Stimulated activated CD4-positive, alpha-beta T cell treated with anti-CD3 and anti-CD28 coated beads, Interleukin-2, amount 100 ng/mL, for 24 hours (primary cell): ENCODE data around the gene TLE3.

ENCODE experiments used
- DNase-seq, 2 donors: peaks; one replicate each; pipeline ENCODE4 v3.0.0-alpha.2; 2020

The TLE3 gene

DNA sequence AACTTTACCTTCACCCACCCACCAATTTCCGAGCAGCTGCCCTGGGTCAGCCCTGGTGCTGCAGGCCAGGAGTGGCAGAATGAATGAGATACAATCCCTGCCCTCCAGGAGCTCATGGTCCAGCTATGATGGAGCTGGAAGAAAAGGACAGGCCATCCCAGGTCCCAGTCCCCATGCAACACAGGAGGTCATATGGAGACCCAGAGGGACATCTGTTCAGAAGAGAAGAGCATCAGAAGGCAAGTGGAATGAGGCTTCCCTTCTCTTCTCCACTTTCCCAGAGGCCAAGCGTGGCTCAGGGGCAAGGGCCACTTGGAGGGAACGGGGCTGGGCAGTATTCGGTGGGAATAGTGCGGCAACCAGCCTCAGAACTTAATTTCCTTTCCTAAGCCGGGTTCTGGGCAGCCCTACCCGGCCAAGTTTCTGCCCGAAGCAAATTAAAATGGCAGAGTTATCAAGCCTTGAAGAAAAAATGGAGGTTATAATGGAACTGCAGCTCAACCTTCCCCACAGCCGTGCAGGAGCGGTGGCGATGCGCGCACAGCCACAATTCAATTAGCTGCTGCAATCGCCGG is 35.9 kb downstream of the TLE3 start:
- no peak for DNase-seq

DNA sequence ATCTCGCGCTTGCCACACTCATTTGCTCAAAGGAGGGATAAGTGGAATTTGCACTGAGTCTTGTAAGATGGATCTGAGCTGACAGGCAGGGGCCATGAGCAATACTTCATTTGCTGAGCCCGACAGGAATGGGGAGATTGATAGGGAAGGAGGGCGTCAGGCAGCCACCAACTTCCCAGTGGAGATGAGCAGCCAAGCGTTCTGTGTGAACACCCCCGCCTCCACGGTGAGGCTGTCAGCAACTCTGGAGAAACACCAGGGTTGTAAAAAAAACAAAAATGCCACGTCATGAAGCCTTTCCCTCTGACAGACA is 36.8 kb downstream of the TLE3 start:
- DNase-seq, result no peak

DNA sequence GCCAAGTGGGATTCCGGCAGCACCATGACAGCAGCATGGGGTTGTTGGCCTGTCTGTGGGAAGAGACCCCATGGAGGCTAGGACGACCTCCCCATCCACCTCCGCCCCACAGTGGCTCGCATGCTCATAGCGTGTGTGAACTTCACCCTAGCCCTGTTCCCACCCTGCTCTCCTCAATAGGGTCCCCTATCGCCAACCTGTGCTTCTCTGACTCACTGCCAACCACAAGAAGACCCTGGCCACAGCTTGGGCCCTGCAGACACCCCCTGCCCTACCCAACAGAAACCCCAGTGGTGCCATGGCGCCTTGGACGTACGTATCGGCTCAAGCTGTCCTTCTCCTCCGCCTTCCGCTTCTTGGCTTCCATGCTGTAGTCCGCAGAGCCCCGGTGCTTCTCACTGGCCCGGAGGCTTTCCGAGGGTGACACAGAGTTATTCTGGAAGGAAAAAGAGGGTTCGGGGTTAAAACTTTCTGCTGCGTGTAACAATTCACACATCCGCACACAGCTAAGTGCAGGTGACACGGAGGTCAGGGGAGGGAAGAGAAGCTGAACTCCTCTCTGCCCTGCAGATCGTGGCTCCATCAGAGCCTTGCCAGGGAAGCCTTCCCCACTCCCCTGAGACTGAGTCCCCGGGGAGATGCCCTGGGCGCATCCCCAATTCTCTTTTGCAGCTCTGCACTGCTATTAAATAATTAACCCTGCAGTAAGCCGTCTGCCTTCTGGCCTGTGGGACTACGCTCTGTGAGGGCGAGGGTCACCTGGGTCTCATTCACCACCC is 37.3 kb downstream of the TLE3 start:
- DNase-seq, result no peak

DNA sequence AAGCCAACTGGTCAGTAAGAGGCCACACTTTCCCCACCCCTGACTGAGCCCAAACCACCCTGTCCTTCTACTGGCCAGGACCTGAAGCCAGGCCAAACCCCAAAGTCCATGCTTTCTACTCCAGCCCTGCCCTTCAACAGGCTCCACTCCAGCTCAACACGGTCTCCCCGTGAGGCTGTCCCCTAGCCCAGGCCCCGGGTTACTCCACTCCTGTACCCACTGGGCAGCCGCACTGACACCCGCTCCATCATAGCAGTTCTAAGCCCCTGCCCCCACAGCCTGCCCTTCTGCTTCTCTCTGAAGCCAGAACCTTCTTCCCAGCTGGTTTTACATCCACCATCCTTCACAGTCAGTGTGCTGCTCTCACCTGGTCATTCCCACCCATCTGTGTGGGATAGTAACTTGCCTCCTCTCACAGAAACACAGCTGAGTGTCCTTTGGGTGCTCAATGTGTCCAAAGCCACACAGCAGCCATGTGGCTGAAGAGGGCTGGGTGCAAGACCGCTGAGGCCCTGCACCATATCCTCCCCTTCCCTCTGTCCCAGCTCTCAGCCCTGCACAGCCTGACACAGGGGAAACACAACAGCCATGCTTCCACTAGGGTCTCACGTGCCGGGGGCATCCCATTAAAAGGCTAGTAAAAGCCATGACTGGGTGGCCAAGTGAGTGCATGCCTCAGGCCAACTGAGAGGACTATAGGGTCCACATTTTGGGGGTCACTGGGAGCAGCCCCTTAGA is 38.1 kb downstream of the TLE3 start:
- no peak for DNase-seq

DNA sequence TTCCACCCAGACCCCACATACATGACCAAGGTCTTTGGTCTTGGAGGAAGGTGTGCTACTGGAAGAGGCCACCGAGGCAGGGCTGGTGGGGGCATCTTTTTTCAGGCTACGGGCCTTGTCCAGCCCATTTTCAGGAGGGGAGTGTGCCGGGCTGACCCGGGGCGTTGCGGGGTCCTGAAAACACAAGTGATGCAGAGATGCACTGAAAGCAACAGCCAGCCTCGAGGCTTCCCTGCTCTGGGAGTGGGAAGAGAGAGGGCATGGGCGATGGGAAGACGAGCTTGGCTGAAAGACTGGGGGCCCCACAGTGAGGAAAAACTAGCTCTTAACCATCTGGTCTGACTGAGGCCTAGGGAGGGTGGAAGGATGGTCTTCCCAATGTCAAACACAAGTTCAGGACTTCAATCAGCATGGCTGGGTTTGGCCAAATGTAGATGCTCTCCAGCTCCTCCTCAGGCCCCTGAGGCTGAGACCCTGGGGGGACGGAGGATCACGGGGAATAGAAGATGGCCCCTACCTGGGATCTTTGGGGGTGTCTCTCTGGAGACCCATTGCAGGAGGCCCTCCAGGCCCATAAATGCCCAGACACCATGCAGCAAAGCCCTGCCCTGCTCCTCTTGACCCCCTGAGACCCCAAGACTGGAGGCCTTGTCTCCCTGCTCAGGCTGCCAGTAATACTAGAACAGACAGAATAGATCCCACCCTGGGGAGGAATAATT is 38.9 kb downstream of the TLE3 start:
- no peak for DNase-seq

DNA sequence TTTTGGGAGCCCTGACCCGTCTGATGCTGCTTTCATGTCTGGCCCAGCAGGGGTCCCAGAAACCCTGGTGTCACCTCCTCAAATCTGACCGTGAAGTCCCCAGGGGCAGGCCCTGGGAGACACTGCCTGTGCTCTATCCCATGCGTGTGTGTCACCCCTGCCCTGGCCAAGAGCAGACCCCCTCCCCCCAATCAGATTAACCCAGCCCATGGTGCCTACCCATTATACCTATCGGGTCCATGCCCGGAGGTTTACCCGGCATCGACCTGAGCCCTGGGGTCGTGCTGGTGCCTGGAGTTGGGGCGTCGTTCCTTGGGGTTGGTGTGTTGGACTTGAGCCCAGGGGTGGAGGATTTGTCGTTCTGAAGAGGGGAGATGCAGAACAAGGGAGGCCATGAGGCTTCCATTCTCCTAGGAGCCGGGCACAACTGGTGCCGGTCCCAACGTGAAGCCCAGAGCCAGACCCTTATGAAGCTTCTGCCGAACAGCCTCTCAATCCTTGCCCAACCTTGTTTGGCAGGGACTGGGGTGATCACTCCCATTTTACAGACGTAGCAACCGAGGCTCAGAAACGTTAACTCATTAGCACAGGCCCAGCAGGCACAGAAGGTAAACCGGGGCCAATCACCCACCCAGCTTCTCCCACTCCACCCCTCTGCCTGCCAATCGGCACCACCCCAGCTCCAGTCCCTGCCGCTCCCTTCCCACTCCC is 39.6 kb downstream of the TLE3 start:
- no peak for DNase-seq

DNA sequence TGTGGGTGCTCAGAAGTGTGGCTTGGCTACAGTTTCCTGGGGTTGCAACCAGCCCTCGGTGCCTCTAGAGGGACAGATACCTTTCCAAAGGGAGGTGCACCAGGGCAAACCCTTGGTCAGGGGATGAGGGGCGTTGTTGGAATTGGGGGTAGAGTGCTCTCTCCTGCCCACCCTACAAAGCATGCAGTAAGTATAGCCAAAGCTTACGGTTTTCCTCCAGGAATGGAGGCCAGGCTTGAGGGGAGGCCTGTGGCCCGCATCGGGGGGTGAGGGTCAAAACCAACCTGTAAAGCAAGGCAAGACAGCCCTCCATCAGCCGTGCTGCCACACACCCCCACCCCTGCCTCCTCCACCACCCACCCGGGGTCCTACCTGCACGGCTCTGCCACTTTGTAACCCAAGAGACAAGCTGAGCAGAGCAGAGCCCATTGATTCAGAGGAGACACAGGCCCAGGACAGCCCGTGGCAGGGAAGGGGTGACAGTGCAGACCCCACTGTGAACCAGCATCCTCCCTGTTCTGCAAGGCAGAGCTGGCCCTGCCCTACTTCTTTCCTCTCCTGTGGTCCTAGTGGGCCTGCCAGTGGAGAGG is 41.5 kb downstream of the TLE3 start:
- DNase-seq, result no peak

DNA sequence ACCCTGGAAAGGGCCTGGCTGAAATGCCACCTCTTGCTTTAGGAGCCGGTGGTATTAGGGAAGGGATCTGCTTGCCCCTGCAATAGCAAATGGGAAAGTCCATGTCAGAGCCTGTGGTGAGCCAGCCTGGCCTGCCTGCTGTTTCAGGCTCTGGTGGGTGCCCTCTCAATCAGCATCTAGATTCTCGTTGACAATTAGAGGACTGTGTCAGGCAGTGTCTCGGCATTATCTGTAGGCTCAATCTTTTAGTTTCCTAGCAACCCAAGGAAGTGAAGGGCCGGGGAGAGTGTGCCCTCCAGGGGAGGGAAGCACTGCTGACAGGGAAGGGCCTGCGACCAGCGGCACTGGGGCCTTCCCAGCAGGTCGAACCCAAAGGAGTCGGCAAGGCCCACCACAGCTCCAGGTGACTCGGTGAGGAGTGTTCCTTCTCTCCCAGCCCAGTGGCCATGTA is 42.1 kb downstream of the TLE3 start:
- DNase-seq, result no peak

DNA sequence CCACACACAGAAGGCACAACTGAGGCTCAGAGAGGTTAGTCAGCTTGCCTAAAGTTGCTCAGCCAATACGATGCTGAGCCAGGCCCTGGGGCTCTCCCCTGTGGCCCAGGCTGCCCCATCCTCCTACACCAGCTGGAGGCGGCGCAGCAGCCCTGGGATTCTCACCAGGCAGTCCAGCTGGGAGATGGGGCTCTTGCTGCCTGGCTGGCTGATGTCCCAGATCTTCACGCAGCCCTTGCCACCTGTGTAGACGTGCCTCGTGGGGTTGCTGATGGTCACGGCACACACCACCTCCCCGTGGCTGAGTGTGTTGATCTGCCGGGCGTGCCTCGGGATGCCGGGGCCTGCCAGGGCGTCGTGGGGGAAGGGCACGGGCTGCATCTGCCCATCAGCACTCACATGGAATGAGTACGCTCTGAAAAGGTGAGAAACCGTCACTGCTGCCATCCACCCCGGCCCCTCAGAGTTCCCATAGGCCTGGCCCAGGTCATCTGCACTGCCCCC is 42.8 kb downstream of the TLE3 start:
- DNase-seq, result no peak

DNA sequence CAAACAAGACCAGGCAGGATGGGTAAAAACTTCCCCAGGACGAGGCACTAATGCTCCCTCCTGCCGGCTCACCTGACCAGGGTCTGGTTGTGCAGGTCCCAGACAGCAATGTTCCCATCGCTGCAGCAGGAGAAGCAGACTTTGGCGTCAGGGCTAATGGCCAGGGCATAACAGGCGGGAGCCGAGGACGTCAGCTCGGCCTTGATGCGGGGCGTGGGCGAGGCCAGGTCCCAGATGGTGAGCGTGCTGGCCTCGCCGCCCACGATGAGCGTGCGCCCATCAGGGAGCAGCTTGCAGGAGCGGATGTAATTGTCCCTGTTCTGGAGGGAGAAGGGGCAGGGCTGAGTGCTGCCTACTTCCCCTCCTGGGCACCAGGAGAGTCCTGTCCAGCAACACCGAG is 43.4 kb downstream of the TLE3 start:
- no peak for DNase-seq

DNA sequence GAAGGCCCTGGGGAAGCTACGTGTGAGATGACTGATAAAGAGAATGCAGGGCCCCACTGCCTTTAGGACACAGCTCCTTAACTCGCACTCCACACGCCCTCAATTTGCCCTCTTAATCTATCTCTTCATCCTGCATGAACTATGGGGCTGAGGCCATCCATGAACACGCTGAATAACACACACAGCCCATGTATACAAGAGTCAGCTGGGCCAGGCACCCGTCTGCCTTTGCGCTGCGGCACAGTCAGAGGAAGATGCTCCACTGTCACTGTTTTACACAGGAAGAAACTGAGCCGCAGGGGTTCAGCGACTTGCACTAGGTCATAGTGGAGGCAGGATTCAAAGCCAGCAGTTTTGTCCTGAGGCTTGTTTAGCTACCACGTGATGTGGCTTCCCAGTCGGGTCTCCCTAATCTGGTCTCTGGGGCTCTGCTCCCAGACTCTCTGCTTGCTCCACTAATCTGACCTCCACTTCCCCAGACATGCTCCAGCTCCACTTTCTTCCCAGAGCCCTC is 43.9 kb downstream of the TLE3 start:
- DNase-seq, result no peak

DNA sequence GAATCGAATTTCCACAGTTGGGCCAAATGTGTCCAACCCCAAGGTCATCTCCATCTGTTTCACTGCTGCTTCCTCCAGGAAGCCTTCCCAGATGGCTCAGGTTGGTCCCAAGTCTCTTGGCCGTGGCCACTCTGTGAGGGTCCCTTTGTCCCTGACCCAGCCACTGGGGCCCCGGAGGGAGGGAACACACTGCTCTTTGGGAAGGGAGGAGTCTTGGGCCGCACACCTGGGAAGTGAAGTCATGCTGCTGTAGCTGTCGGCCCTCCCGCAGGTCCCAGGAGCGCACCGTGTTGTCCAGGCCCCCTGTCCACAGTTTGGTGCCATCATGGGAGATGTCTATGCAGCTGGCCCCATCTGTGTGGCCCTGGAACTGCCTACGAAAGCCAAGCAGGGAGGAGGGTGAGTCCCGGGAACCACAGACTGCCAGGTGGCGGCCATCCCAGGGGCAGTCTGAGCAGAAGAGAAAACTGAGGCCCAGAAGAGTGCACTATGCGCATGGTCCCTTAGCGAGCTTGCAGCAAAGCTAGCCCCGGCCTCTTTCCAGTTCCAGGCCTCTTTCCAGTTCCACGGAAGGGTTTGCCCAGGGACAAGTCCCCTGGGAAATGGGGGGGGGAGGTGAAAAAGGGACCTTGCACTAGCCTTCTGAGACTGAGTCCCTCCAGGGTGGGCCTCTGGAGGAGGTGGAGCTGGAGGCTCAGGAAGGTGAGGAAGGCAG is 44.6 kb downstream of the TLE3 start:
- DNase-seq, result no peak

DNA sequence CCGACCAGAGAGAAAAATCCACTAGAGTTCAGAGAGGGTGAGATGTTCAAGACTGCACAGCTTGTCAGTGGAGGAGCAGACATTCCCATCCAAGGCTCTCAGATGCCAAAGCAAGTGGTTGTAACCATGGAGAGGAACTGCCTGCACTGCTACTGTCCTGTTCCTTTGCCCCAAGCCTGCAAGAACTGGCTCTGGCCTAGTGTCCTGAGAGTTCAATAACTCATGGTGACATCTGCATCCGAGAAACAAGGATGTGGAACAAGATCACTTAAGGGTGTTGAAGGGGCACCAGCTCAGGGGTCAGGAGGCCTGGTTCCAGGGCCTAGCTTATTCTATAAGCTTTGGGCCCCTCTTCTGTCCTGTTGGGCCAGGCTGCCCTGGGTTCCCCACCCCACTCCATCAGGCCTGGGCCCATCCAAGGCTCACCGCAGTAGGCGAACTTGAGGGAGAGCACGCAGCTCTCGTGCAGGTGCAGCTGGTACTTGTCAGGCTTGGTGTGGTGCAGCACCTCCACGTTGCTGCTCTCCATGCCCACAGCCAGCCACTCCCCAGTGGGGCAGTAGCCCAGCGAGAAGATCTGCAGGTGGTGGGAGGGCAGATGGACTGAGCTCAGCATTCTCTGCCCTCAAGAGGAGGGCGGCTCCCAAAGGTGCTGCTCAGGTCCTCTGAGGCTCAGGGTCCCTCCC is 45.6 kb downstream of the TLE3 start:
- no peak for DNase-seq

DNA sequence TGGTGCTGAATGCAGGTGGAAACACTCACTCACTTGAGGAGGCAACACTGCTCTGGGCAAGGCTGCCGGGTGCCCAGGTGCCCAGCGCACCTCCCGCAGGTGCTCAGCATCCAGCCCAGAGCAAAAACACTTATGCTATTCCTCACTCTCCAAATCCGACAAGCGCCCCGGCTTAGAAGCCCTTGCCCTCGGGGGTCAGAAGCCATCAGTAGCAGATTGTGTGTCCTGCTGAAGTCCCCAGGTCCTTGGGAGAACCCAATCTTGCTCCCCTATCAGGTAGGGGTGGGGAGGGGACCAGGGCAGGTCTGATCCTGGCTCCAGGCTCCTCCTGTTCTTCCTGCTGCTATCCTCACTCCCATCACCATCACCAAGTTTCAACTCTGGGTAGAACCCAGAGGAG is 46.7 kb downstream of the TLE3 start:
- no peak for DNase-seq

DNA sequence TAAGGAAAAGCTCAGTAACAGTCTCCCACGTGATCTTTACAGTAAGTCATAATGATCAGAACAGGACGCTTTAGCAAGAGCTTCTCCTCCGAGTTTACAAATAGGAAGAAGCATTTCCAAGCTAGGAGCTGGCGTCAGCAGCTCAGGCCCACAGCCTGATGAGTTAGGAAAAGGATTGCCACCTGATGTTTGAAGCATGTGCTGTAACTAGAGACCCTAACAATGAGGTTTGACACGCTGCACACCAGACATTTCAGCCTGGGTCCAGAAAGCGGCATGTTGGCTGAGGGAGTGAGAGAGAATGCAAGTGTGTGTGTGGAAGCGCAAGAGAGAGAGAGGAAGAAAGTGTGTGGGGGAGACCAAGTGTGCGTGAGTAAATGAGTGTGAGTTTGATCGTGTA is 47.3 kb downstream of the TLE3 start:
- no peak for DNase-seq

DNA sequence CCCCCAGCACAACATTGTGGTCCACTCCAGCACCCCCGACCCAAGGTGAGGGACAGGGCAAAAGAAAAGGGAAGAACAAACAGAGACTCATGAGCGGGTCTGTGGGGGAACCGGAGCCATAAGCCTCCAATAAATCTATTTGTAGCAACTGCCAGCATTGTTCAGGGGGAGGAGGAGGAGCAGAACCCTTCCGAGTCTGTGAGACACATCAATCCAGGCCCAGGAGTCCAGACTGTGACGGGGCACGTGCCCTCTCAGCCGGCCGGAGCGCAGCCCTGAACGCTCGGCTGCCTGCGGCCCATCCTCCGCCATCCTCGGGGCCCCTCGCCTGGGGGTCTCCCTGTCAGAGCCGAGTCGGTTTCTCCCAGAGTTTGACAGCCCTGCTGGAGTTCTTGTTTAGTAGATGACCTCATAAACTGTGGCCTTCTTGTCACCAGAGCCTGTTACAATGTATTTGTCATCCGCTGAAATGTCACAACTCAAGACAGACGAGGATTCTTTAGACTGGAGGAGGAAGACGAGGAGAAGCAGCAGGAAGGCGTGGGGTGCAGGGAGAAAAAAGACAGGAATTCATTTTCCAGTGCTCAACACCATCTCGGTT is 47.9 kb downstream of the TLE3 start:
- no peak for DNase-seq

DNA sequence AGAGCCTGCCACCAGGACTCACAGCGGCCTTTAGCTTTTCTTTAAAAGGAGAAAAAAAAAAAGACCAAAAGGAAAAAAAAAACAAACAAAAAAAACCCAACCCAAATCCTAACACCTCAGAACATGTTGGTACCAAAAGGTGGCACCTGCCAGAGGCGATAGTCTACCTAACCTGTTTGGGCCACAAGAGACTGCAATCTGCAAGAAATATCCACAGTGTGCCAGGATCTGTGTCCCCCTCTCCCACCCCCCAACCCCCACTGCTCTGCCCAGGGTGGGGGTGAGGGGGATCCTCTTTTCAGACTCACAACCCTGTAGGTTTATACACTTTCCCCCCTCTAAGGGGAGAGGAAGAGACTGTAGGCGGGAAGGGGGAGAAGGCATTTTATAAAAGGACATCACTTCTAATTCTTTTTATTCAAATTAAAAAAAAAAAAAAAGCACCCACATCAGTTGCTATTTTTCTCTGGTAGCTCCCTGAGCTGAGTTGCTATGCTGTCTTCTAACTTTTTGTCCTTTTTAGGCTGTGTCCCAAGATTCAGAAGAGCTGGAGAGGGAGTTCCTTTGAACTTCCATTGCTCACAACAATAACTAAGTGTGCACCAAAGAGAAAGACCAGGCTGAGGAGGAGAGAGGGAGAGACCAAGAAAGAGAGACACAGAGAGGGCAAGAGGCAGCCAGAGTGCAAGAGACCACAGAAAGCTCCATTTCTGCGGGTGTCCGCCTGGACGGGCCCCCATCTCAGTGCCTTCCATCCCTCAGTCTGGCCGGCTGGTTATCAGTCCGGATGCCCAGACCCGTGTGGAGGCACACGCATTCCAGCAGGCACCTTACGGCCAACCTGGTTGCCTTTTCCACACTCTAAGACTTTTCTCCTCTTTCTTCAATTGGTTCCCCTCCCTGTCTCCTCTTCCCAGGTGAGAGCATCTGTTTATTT is 48.9 kb downstream of the TLE3 start:
- no peak for DNase-seq

DNA sequence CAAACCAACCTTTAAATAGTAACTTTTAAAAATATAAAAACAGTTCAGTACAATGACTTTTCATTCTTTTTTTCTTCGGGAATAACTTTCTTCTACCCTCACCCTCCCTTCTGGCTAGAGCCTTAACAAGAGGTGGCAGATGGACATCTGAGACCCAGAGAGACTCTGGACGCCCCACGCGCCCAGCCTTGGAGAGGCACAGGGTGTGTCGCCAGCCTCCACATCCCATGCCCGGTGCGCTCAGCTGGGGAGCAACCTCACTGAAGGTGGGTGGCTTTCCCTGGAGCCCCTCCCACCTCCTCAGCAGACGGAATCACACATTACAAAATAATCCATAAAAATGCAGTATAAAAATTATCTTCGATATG is 49.5 kb downstream of the TLE3 start:
- no peak for DNase-seq
